Effector CD4-positive, alpha-beta T cell (primary cell): Measurements from ENCODE around the gene DNAJC3.
A peak's percentile ranks its signal among the peaks of the same experiment; 100 is the strongest.
"Not testable (repeated sequence)": the region's sequence is repeated elsewhere in the genome, so short reads cannot be mapped to it uniquely, and the experiment has no call there.

ENCODE experiments used
- DNase-seq: peaks from one replicate; pipeline ENCODE4 v3.0.0-alpha.2; 2020

The DNAJC3 gene

DNA sequence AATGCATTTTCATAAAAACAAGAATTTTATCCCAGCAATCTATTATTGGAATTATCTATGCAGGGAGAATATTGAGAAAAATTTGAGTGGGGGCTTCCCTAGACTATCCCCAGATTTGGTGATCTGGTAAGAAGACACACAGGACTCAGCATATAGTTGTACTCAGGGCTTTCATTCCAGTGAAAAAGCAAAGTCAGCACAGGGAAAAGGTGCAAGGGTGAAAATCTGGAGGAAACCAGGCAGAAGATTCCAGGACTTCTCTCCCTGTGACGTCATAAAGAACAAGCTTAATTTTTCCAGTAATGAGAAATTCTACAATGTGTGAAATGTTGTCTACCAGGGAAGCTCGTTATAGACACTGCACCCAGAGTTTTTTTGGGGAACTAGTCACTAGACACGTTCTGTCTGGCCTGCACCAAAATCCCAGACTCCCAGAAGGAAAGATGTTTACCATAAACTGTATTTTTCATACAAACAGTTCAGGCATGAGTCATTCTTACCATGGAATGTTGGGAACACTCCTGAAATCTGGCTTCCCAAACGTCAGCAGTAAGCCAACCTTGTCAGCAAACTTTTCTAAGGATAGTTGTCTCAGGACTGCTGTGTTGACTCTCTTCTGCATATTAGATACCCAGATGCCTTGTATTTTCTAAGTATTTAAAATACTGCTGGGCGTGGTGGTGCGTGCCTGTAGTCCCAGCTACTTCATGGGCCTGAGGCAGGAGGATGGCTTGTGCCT is 107.4 kb downstream of the DNAJC3 start:
- no peak for DNase-seq

DNA sequence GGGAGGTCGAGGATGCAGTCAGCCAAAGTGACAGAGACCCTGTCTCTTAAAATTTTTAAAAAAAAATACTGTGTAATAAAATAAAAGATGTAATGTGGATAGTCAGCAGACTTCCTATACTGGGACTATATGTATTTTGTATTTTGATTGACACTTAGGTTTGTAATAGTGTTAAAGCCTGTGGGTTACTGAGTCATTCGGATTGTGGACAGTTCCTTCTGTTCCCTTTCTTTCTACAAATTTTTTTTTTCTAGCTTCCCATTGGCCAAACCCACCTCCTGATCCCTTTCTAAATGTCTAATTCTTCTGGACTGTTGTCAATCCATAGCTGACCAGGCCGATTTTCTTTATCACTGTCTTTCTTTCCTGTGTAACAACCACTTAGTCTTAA is 108.0 kb downstream of the DNAJC3 start:
- no peak for DNase-seq

DNA sequence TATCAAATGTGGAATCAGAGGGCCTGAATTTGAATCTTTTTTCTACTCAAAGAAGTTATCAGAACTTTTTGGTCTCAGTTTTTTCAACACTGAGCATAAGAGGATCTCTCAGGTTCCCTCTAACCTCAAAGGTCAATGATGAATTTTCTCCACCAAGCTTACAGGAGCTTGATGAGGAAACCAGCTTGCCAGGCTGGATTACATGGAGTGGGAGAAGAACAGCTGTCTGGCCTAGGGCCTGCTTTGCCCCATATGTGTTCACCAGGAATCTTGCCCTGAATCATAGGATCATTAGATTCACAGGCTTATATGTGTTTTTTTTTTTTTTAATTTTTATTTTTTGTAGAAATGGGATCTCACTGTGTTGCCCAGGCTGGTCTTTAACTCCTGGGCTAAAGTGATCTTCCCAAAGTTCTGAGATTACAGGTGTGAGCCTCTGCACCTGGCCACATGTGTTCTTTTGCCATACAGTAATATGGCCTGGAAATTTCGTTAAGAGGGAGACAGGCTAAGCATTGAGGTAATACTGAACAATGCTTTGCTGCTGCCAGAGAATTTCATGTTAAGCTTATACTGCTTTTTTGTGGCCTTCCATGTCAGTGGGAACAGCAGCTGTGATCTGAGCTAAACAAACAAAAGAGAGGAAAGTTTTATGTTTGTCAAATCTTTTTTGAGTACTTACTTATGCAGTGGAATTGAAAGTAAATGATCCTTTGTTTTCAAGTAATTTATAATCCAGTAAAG is 110.6 kb downstream of the DNAJC3 start:
- no peak for DNase-seq

DNA sequence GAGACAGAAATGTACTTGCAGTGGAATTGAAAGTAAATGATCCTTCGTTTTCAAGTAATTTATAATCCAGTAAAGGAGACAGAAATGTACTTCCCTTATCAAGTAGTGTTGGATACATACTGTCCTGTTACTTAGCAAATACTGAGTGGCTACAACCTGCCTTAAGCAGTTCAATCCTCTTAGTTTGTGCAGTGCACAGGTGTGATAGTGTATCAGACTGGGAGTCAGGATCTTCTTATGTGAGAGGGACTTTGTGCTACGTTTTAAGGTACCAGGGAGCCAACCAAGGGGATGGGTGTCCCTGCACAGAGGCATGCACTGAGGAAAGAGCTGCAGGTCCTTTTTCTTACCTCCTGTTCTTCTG is 111.1 kb downstream of the DNAJC3 start:
- DNase-seq, result no peak

DNA sequence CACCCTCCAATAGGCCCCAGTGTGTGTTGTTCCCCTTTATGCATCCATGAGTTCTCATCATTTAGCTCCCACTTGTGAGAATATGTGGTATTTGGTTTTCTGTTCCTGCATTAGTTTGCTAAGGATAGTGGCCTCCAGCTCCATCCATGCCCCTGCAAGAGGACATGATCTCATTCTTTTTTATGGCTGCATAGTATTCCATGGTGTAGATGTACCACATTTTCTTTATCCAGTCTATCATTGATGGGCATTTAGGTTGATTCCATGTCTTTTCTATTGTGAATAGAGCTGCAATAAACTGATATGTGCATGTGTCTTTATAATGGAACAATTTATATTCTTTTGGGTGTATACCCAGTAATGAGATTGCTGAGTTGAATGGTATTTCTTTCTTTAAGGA is 112.4 kb downstream of the DNAJC3 start:
- DNase-seq, result not testable (repeated sequence)

DNA sequence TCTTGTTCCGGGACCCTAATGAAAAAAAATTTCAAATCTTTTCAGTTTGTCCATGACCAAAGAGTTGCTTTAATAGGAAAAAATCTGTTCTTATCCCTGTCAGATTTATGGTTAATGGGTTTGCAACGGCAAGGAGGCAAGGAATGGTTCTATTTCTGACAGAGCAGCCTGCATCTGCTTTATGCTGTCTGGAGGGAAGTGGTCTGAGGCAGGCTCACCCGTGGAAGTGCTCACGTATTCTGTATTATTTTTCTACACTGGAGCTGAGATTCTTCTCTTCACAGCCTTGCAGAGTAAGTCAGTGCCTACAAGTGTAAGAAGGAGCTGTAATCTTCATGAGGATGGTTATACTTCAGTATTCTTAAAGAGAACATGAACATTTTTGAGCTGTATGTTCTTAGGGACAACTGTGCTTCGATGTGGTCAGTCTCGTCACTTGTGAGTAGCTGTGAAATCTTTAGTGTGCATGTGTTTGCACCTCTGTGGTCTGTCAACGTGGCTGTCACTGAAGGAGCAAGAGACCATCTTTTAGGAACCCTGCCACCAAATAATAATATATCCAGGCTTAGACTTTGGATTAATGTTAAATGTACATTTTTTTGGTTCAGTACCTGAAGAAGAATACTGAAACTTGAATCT is 114.3 kb downstream of the DNAJC3 start:
- no peak for DNase-seq

DNA sequence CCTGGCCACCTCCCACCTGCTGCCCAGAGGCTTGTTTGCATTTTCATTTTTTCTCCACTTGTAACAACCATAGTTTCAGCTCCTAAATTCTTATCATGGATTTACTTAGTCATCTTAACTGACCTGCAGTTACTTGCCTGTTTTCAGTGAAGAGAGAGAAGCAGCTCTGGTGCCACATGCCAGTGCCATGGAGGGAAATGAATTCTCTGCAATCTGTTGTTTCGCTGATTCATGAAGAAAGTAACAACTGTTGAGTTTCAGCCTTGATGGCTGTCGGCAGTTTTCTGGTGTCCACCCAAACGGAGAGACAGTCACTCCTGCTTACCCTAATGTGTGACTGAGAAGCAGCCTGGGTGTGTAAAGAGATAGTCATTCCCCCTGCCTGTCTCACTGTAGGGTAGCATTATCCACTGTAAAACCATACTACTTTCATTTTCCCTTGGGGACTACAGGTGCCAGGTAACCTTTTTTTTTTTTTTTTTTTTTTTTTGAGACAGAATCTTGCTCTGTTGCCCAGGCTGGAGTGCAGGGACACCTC is 116.1 kb downstream of the DNAJC3 start:
- no peak for DNase-seq

DNA sequence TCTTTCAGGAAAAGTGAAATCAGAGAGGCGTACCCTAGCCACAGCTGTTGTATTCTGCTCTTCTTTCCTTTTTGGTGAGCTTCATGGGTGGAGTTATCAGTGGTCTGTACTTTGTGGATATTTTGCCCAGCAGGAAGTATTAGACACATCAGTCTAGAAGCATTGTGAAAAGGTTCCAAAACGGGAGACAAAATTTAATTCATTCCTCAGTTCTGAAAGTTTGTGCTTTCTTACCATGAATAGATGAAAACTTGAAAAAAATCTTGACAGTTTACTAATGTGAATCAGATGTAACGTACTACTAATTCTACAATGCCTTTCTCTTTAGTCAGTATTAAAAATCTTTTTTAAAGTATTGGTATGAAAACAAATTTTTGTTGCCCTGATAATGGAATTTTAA is 116.8 kb downstream of the DNAJC3 start:
- no peak for DNase-seq

DNA sequence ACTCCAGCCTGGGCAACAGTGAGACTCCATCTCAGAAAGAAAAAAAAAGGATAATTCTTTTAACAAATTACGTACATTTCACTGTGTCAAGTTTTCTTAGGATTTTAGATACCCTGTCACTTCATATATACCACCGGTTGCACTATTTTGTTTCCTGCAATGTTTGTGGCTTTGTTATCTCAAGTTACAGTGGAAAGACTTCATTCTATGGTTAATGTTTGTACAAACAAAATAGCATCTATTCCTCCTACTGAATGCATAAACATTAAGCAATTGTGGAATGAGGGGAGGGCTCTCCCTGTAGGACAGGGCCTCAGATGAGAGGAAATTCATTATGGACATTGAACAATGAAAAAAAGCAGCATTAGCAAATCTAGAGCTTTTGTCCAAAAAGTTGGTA is 120.1 kb downstream of the DNAJC3 start:
- DNase-seq, result no peak

DNA sequence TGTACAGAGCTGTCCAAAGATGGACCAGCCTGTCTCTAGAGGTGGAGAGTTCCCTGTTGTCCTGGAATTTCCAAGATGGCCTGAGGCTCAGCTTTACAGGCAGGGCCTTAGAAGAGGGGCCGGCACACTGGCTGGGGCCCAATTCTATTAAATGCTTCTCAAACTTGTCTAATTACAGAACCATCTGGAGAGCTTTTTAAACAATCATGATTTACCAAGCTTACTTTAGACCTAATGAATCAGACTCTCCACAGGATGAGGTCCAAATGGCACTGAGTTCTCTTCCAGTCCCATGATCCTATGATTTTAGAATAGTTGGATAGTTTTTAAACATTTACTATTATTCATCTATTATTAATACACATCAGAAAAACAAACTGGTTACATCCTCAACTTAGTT is 123.5 kb downstream of the DNAJC3 start:
- no peak for DNase-seq

DNA sequence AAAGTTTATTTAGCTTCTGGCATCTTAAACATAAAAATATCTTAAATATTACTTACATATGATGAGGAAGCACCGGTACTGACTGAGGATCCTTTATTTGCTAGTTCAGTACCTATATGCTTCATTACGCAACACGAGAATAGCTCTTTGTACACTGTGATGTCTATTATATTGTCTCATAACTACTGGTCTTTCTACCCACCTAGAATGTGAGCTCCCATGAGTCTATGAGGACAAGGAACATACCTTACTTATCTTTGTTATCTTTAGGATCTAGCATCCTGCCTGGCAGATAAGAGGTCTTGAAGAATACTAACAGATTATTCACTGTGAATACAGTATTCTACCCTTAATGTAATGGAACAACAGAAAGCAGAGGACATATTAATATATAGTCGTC is 124.9 kb downstream of the DNAJC3 start:
- no peak for DNase-seq

DNA sequence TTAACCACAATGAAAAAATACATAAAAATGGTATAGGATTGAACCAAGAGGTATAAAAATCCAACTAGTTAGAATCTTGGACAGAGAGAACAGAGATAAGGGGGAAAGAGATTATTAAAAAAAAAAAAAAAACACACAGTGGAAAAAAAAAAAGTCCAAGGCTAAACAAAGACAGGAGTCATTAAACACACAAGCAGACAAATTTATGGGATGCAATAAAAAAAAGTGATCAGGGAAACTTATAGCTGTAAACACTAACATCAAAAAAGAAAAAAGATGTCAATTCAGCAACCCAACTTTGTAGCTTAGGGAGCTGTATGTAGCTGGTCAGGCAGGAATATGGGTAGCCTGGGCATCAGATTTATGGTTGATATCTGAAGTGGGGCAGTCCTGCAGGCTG is 129.0 kb downstream of the DNAJC3 start:
- no peak for DNase-seq

DNA sequence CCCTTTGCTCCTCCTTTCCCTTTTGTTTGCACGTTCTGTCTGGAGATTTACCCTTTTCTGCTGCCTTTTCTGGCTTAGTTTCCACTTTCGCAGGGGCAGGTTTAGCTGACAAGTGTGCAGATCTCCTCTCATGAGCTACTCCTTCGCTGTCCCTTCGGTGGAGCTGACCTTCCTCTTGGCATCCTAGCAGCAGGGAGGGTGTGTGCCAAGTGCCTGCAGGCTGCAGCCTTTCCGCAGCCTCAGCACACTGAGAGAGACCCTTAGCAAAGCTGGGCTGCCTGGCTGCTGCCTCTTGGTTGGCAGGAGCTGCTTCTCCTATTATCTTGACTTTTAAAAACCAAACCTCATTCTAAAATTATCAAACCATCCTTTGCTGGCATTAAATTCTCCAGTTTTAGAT is 132.5 kb downstream of the DNAJC3 start:
- DNase-seq, result no peak

DNA sequence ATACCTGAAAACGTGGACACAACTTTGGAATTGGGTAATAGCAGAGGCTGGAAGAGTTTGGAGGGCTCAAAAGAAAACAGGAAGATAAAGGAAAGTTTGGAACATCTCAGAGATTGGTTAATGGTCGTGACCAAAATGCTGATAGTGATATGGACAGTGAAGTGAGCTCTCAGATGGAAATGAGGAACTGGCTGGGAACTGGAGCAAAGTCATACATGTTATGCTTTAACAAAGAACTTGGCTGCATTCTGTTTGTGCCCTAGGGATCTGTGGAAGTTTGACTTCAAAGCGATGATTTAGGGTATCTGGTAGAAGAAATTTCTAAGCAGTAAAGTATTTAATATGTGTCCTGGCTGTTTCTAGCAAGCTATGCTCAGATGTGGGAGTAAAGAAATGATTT is 136.2 kb downstream of the DNAJC3 start:
- no peak for DNase-seq

DNA sequence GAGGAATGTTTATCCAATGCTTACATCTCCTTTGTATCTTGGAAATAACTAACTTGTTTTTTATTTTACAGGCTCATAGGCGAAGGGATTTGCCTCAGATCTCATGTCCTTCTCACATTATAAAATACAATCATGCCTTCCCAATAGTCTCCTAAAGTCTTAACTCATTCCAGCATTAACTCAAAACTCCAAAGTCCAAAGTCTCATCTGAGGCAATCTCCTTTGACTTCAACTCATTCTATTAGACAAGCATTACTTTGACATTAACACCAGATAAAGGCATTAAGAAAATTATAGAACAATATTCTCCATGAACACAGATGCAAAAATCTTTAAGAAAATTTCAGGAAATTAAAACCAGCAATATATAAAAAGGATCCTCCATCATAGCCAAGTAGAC is 137.6 kb downstream of the DNAJC3 start:
- DNase-seq, result no peak

DNA sequence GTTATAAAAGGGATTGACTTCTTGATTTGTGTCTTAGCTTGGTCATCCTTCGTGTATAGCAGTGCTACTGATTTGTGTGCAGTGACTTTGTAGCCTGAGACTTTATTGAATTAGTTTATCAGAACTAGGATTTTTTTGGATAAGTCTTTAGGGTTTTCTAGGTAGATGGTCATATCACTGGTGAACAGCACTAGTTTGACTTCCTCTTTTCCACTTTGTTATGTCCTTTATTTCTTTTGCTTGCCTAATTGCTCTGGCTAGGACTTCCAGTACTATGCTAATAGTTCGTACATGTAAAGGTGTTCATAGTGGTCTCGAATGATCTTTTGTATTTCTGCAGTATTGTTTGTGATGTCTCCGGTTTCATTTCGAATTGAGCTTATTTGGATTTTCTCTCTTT is 145.4 kb downstream of the DNAJC3 start:
- DNase-seq, result no peak

DNA sequence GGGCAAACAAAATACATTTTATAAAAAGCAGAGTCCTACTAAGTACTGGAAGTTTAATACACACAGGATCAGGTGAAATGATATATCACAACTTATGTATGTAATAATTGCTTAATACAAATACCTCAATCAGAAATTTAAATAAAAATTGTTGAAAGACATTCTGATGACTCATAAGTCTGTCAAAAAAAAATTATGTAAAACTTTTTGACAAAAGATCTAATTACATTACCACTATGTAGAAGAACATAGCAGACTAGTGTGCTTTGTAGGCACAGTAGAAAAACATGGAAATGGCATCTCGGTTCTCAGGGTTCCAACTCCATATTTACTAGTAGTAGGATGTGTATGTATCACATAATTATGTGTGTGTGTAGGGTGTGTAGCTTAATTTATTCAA is 156.2 kb downstream of the DNAJC3 start:
- no peak for DNase-seq

DNA sequence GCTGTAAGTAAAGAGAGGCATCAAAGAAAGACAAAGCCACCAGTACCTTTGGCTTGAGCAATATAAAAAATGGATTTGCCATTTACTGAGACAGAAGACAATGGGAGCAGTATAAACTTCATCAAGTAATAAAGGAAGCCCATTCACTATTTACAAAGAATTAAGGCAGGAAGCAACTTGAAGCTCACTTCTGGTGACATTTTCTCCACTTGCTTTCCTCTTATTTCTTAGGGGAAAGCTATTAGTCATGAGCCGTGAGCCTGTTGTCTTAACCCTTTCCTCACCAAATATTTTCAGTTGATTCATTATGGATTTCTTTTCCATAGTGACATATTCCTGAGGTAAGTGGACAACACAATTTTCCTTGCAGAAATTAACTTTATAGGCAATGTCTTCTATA is 156.8 kb downstream of the DNAJC3 start:
- DNase-seq, result no peak

DNA sequence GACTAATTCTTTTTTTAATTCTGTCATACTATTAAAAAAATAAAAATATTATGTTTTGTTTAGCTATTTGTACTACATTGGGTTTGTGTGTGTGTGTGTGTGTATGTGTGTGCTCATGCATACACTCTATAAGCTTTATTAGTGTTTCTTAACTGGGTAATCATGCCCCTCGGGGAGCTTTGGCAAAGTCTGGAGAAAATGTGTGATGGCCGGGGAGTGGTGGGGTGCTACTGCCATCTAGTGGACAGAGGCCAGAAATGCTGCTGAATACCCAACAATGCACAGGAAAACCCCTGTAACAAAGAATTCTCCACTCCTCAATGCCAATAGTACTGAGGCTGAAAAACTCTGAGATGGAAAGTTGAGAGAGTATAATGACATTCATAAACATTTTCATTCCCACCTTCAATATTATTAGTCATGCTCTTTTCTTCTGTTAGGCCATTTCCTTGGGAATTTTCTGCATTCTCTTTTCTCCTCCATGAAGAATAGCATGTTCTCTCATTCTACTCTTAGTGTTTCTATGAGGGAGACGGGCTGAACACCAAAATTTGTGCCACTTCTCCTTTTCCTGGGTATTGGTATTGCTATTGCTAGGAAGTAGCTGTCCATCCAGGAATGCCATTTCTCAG is 157.3 kb downstream of the DNAJC3 start:
- DNase-seq, result peak; percentile 47

DNA sequence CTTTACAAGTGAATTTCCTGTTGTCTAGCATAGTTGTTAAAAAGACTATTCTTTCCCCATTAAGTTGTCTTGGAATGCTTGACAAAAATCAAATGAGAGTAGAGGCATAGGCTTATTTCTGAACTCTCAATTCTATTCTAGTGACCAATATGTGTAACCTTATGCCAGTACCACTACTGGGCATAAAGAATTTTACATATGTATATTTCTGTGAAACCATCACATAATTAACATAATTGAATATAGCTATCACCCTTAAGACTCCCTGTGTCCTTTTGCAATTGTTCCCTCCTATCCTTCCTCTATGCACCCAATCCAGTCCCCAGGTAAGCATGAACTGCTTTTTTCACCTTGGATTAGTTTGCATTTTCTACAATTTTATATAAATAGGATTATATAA is 165.0 kb downstream of the DNAJC3 start:
- DNase-seq, result no peak

DNA sequence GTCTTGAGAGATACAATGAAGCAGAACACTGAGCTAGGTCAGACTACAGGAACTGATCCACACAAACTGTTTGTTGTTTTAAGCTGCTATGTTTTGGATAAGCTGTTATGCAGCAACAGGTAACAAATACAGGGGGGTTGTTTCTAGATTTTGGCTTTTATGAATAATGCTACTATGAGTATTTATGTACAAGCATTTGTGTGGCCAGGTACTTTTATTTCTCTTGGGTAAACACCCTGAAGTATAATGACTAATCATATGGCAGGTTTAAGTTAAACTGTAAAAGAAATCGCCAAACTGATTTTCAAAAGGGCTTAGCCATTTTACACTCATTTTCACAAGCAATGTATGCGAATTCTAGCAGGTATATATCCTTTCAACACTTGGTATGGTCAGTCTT is 166.0 kb downstream of the DNAJC3 start:
- no peak for DNase-seq
